Endothelial cell of umbilical vein (primary cell): Measurements from ENCODE around the gene LMLN. TPM values are rescaled to one million over a fixed set of nuclear protein-coding genes. Genes with fewer than 3 reads are reported as not detected.

Experiments
- BruUV-seq: library from RNA; stranded (reverse); fragments of 400-500 nt; replicated peaks from 2 replicates; lab custom pipeline; 2021; lab: Mats Ljungman, UMichigan
- CTCF ChIA-PET: fragments of 300-600, 350-600 bp; sonication (Branson Sonifier 250); formaldehyde crosslinking; loops from one replicate; lab custom pipeline; 2021; ENCODE audit warnings: antibody characterized with exemption, inconsistent platforms; lab: Charles Lee
- POLR2A ChIA-PET: fragments of 300-600, 350-600 bp; sonication (Branson Sonifier 250); formaldehyde crosslinking; loops from one replicate; lab custom pipeline; 2021; ENCODE audit warnings: antibody characterized with exemption, inconsistent platforms; lab: Charles Lee
- DNase-seq: peaks from one replicate; pipeline ENCODE4 v3.0.0-alpha.2; 2011; ENCODE audit warnings: low read depth, low spot score
- FAIRE-seq: peaks from 2 replicates; lab custom pipeline; 2011; peaks lifted over from hg19 to GRCh38; lab: Jason Lieb, UNC
- H2AFZ ChIP-seq: 2 replicates; pipeline ENCODE4 v1.6.0; 2012; ENCODE audit warnings: low read depth, low read length, control low read depth, inconsistent platforms
- H3K27ac ChIP-seq: 2 replicates; pipeline ENCODE4 v1.5.1; 2011; ENCODE audit warnings: low read depth, mild to moderate bottlenecking, control low read depth, low read length, moderate library complexity; ENCODE audit not compliant: insufficient read depth
- H3K27me3 ChIP-seq, 2 experiments: 2 replicates each; pipeline versions ENCODE4 v1.6.0 to v1.6.1; 2011; ENCODE audit warnings: low read length in 2 of 2, mixed read lengths in 1 of 2; ENCODE audit not compliant: control insufficient read depth in 2 of 2, insufficient read depth in 2 of 2
- H3K36me3 ChIP-seq, 2 experiments: 2 replicates in 1 of 2; 3 replicates in 1 of 2; pipeline ENCODE4 v1.5.1; 2011; ENCODE audit warnings: low read length in 2 of 2, mild to moderate bottlenecking in 1 of 2, moderate library complexity in 1 of 2; ENCODE audit not compliant: control insufficient read depth in 2 of 2, insufficient read depth in 2 of 2; ENCODE audit errors: extremely low read depth in 1 of 2
- H3K4me1 ChIP-seq: 3 replicates; pipeline ENCODE4 v1.5.1; 2011; ENCODE audit warnings: mild to moderate bottlenecking, low read length; ENCODE audit not compliant: control insufficient read depth, insufficient read depth; ENCODE audit errors: extremely low read depth
- H3K4me2 ChIP-seq: 2 replicates; pipeline ENCODE4 v1.6.1; 2011; ENCODE audit warnings: low read length, control low read depth, mixed read lengths; ENCODE audit not compliant: insufficient read depth
- H3K4me3 ChIP-seq, 3 experiments: fragments of 200-600 bp in 1 of 3; sonication (generic), shearing (Covaris generic) in 1 of 3; replicated peaks in 1 of 3; 2 replicates each; pipeline ENCODE4 v1.5.1; 2011 to 2016; ENCODE audit warnings: control low read depth in 3 of 3, low read length in 3 of 3, mild to moderate bottlenecking in 2 of 3, inconsistent platforms in 1 of 3, low read depth in 1 of 3, moderate library complexity in 1 of 3; ENCODE audit not compliant: insufficient read depth in 1 of 3
- H3K79me2 ChIP-seq: 2 replicates; pipeline ENCODE4 v1.6.0; 2012; ENCODE audit warnings: low read length, inconsistent platforms; ENCODE audit not compliant: control insufficient read depth, insufficient read depth
- H3K9ac ChIP-seq: replicated peaks from 2 replicates; pipeline ENCODE3; 2011; ENCODE audit warnings: low read length, control low read depth; ENCODE audit not compliant: insufficient read depth; ENCODE audit errors: extremely low read depth
- H3K9me1 ChIP-seq: replicated peaks from 3 replicates; pipeline ENCODE4 v1.6.0; 2011; ENCODE audit warnings: mild to moderate bottlenecking, low read length; ENCODE audit not compliant: control insufficient read depth, insufficient read depth; ENCODE audit errors: extremely low read depth
- H3K9me3 ChIP-seq: replicated peaks from 2 replicates; pipeline ENCODE4 v1.5.1; 2012; ENCODE audit warnings: low read length, inconsistent platforms; ENCODE audit not compliant: control insufficient read depth, insufficient read depth
- H4K20me1 ChIP-seq: replicated peaks from 2 replicates; pipeline ENCODE3; 2011; ENCODE audit warnings: mild to moderate bottlenecking, low read length; ENCODE audit not compliant: control insufficient read depth, insufficient read depth; ENCODE audit errors: extremely low read depth
- EZH2 ChIP-seq: IDR thresholded peaks from 2 replicates; pipeline ENCODE4 v1.6.1; 2012; ENCODE audit warnings: borderline replicate concordance, low read depth, mild to moderate bottlenecking, moderate library complexity, low read length, inconsistent platforms; ENCODE audit not compliant: severe bottlenecking
- GATA2 ChIP-seq: IDR thresholded peaks from 2 replicates; pipeline ENCODE4 v1.7.0; 2011; ENCODE audit warnings: low read depth, mild to moderate bottlenecking, moderate library complexity, mixed read lengths, low read length; ENCODE audit not compliant: insufficient read length, insufficient read depth
- JUN ChIP-seq: IDR thresholded peaks from 2 replicates; pipeline ENCODE4 v1.6.1; 2011; ENCODE audit warnings: borderline replicate concordance, low read depth; ENCODE audit not compliant: insufficient read length, insufficient read depth
- MYC ChIP-seq: IDR thresholded peaks from one replicate; pipeline ENCODE4 v1.6.1; 2011; ENCODE audit warnings: mild to moderate bottlenecking, low read depth, low read length
- POLR2A ChIP-seq: IDR thresholded peaks from 2 replicates; pipeline ENCODE4 v1.6.1; 2012; ENCODE audit warnings: low read depth, mild to moderate bottlenecking, control low read depth, low read length
- POLR2AphosphoS5 ChIP-seq: IDR thresholded peaks from 2 replicates; pipeline ENCODE4 v1.6.1; 2012; ENCODE audit warnings: low read depth, mild to moderate bottlenecking, control low read depth, low read length, moderate library complexity; ENCODE audit not compliant: insufficient read depth
- dilution Hi-C: fragments of 300-500 bp; cut with MboI; formaldehyde crosslinking; loops from one replicate; pipeline ENCODE4 v1.15.0; 2019; ENCODE audit warnings: low sequenced_read_pairs; ENCODE audit not compliant: extremely low pct_ligation_motif_present
- intact Hi-C: fragments of 100-400 bp; cut with micrococcal nuclease; formaldehyde crosslinking; loops from one replicate; pipeline ENCODE4 v1.10.0; 2022
- polyA plus RNA-seq, 4 experiments: library from polyadenylated mRNA; depleted of rRNA in 3 of 4; stranded (reverse) in 3 of 4; unstranded in 1 of 4; fragments of >200 nt; gene quantifications; 2 replicates each; pipeline versions ENCODE4 v1.2.1 to v1.2.3, GENCODE V29; 2011 to 2012; ENCODE audit warnings: missing spikeins in 1 of 4
- total RNA-seq: library from RNA; stranded (reverse); gene quantifications from 2 replicates; pipeline ENCODE4 v1.2.3, GENCODE V29; 2021
- TF ChIP-seq, protein P1 (sequence below): IDR thresholded peaks from 2 replicates; pipeline ENCODE4 v1.6.1; 2011; ENCODE audit not compliant: insufficient read depth, insufficient read length

The LMLN gene
- total and polyA plus RNA-seq, 2 donors (not counting 3 experiments of a cell fraction or from before 2014, with no cell fraction given): 4.8 to 6.5 TPM

GRCh38 chr3:197912741-197913476, 47.1 kb upstream of the LMLN start:
- FAIRE-seq (no peak), DNase-seq (no peak)
- ChIA-PET POLR2A (no interaction called here), CTCF (interaction anchor here (0.7 to 1.2 kb wide), 2 partner anchors 16 to 31 kb away, joined by 3 to 4 read pairs; no protein-coding TSS in a partner anchor)
- no peak overlapping the region for H3K27ac ChIP-seq
- no peak overlapping the region for H2AFZ ChIP-seq
- intact Hi-C loops: no loop called here
- H3K79me2 ChIP-seq: no peaks in the 10 kb centered on the region
- TF ChIP-seq EZH2 (no peak), JUN (no peak), POLR2AphosphoS5 (no peak)
- TF ChIP-seq, protein P1, sequence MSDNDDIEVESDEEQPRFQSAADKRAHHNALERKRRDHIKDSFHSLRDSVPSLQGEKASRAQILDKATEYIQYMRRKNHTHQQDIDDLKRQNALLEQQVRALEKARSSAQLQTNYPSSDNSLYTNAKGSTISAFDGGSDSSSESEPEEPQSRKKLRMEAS: no peak
- H3K4me3 ChIP-seq: no peak overlapping the region
- dilution Hi-C loops: no loop called here
- BruUV-seq: no TSS peak
- H3K4me2 ChIP-seq: no peak overlapping the region
- no peaks in the 10 kb centered on the region for H3K36me3 ChIP-seq
- no peak overlapping the region for H3K9ac ChIP-seq
- H3K9me1 ChIP-seq: no peaks in the 10 kb centered on the region
- H4K20me1 ChIP-seq: no peaks in the 10 kb centered on the region
- no peaks in the 10 kb centered on the region for H3K27me3 ChIP-seq
- no peaks in the 10 kb centered on the region for H3K4me1 ChIP-seq
- no peaks in the 10 kb centered on the region for H3K9me3 ChIP-seq

- dilution Hi-C loops (no loop called here), intact Hi-C loops (no loop called here)
- no peak overlapping the region for H3K27ac ChIP-seq
- H3K9me3 ChIP-seq: no peaks in the 10 kb centered on the region
- H4K20me1 ChIP-seq: no peaks in the 10 kb centered on the region
- no peak overlapping the region for H2AFZ ChIP-seq
- H3K36me3 ChIP-seq: no peaks in the 10 kb centered on the region
- H3K4me1 ChIP-seq: no peaks in the 10 kb centered on the region
- H3K4me3 ChIP-seq: no peak overlapping the region
- H3K4me2 ChIP-seq: no peak overlapping the region
- POLR2A ChIA-PET: no interaction called here
- no peaks in the 10 kb centered on the region for H3K9me1 ChIP-seq
- H3K27me3 ChIP-seq: no peaks in the 10 kb centered on the region
- no TSS peak for BruUV-seq
- H3K9ac ChIP-seq: no peak overlapping the region
- CTCF ChIA-PET: interaction anchor here (1.4 to 1.7 kb wide), 2 partner anchors 8 to 23 kb away, joined by 3 to 8 read pairs; no protein-coding TSS in a partner anchor
- FAIRE-seq: no peak
- TF ChIP-seq POLR2AphosphoS5: no peak
- TF ChIP-seq, protein P1: no peak
- TF ChIP-seq EZH2: no peak
- no peak for TF ChIP-seq POLR2A
- TF ChIP-seq GATA2: no peak
- no peak for TF ChIP-seq MYC
- no peaks in the 10 kb centered on the region for H3K79me2 ChIP-seq
- DNase-seq: no peak
Observed at GRCh38 chr3:197913641-197914380, 46.2 kb upstream of the LMLN start.
